Gastroesophageal sphincter (tissue), 3 donors: ENCODE measurements around the gene MMEL1.

Experiments
- CTCF ChIP-seq, 4 experiments: fragments of 200-600 bp in 2 of 4; fragments of 450-650 bp in 2 of 4; sonication (generic) in 1 of 4; IDR thresholded peaks; one replicate each; pipeline ENCODE4 v1.5.1; 2017 to 2019; ENCODE audit warnings: antibody characterized with exemption in 4 of 4, mild to moderate bottlenecking in 2 of 4, moderate library complexity in 2 of 4
- POLR2A ChIP-seq, 2 donors: fragments of 450-650 bp; IDR thresholded peaks; one replicate each; pipeline ENCODE4 v1.6.1; 2017; ENCODE audit warnings: antibody characterized with exemption in 2 of 2, mild to moderate bottlenecking in 2 of 2, moderate library complexity in 1 of 2

- TF ChIP-seq CTCF (IDR thresholded peaks at IDR 0.05), result no peak
- no peak for TF ChIP-seq POLR2A (IDR thresholded peaks at IDR 0.05)
Measured at GRCh38 chr1:2592672-2593071, 40.1 kb downstream of the MMEL1 start.
